ENCODE measurements around the gene SLC19A2.

Gene SLC19A2

GRCh38 chr1:169495046-169495775, 9.5 kb upstream of the SLC19A2 start:
- no peaks in the 10 kb centered on the region for H3K27me3 ChIP-seq (ENCODE audit: insufficient read depth, poor library complexity, severe bottlenecking)
- no peak overlapping the region for H3K27ac ChIP-seq (replicated peaks)
- TF ChIP-seq REST (IDR thresholded peaks at IDR 0.05; ENCODE audit: insufficient replicate concordance, low read depth) (no peak), POLR2AphosphoS5 (IDR thresholded peaks at IDR 0.05; ENCODE audit: low read depth) (no peak)
- DNase-seq (ENCODE audit: low read depth in 1 of 2, low spot score in 1 of 2): no peak
- no peak overlapping the region for H3K4me3 ChIP-seq (replicated peaks; ENCODE audit: insufficient read depth, low read length)

GRCh38 chr1:169494343-169494742, 8.6 kb upstream of the SLC19A2 start:
- no peak for DNase-seq (ENCODE audit: low read depth in 1 of 2, low spot score in 1 of 2)
- TF ChIP-seq CTCF (IDR thresholded peaks at IDR 0.05; ENCODE audit: insufficient read depth, low read length) (no peak), POLR2AphosphoS5 (IDR thresholded peaks at IDR 0.05; ENCODE audit: low read depth) (no peak), SPI1 (IDR thresholded peaks at IDR 0.05; ENCODE audit: borderline replicate concordance, low read depth) (no peak), GABPA (IDR thresholded peaks at IDR 0.05; ENCODE audit: low read depth) (no peak), REST (IDR thresholded peaks at IDR 0.05; ENCODE audit: insufficient replicate concordance, low read depth) (no peak)
- Histone ChIP-seq H3K4me3 (replicated peaks; ENCODE audit: insufficient read depth, low read length) (no peak overlapping the region), H3K27ac (replicated peaks) (no peak overlapping the region), H3K27me3 (ENCODE audit: insufficient read depth, poor library complexity, severe bottlenecking) (no peaks in the 10 kb centered on the region)

- H3K4me3 ChIP-seq (replicated peaks; ENCODE audit: insufficient read depth, low read length): no peak overlapping the region
- H3K27me3 ChIP-seq (ENCODE audit: insufficient read depth, poor library complexity, severe bottlenecking): no peaks in the 10 kb centered on the region
- TF ChIP-seq POLR2AphosphoS5 (IDR thresholded peaks at IDR 0.05; ENCODE audit: low read depth) (no peak), SPI1 (IDR thresholded peaks at IDR 0.05; ENCODE audit: borderline replicate concordance, low read depth) (no peak), GABPA (IDR thresholded peaks at IDR 0.05; ENCODE audit: low read depth) (no peak), CTCF (IDR thresholded peaks at IDR 0.05; ENCODE audit: insufficient read depth, low read length) (no peak), REST (IDR thresholded peaks at IDR 0.05; ENCODE audit: insufficient replicate concordance, low read depth) (no peak)
- no peak overlapping the region for H3K27ac ChIP-seq (replicated peaks)
- DNase-seq (ENCODE audit: low read depth in 1 of 2, low spot score in 1 of 2): no peak
These were observed 7.5 kb upstream of the SLC19A2 start for GRCh38 chr1:169493251-169493650.

All from HL-60 (cell line).